ENCODE data around the gene POLR3GL. TPM values are rescaled to one million over a fixed set of nuclear protein-coding genes. Genes with fewer than 3 reads are reported as not detected.
"Not testable (repeated sequence)": the region's sequence is repeated elsewhere in the genome, so short reads cannot be mapped to it uniquely, and the experiment has no call there.

POLR3GL gene, protein sequence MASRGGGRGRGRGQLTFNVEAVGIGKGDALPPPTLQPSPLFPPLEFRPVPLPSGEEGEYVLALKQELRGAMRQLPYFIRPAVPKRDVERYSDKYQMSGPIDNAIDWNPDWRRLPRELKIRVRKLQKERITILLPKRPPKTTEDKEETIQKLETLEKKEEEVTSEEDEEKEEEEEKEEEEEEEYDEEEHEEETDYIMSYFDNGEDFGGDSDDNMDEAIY
- 10 to 100 TPM; 33.7 to 40.0 (median 36.1) TPM for polyA plus RNA-seq (ENCODE audit: insufficient read length in 4 of 4)

DNA sequence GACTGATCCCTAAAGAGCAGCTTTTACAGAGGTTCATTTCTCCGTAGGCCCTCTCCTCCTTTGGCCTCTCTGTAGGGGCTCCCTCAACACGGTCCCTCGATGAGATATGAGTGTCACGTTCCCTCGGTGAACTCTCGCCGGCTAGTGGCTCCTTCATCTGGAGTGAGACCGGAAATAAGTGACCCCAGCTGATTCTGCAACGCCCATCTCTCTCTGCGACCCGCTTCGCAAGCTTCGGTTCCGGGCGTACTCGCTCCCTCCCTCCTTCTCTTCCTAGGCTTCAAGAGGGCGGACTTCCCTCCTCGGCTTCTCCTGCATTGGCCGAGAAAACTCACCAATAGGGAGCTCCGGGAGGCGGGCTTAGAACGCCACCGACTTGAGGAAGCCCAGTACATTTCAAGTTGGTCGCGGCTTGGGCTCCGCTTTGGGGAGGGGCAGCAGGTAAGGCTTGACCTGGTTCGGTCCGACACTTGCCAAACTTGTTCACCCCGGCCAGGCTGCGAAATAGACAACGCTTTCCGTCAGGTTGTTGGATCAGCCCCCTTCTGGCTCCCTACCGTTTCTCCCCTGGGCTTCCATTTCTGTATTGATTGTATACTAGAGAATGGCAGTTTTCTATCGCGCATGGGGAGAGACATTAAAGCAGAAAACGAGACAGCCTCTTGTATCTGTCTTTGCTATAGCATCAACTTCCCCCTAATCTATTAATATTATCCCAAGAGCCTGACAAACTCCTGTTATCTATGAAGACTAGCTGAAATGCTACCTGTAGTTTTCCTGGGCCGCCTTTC, at the start of gene POLR3GL, which contains the start of gene ANKRD34A:
Gene POLR3GL (plus strand): TSS at position 363 of the 791 bp plus-strand sequence. CDS start 10,176 bp downstream, outside the sequence.
Gene ANKRD34A (minus strand): TSS at position 248 of the 791 bp plus-strand sequence. CDS start 2,816 bp downstream, outside the sequence.
- peak; percentile 87 to 95 (median 95) for DNase-seq (ENCODE audit: low read depth in 4 of 4, low spot score in 3 of 4)

DNA sequence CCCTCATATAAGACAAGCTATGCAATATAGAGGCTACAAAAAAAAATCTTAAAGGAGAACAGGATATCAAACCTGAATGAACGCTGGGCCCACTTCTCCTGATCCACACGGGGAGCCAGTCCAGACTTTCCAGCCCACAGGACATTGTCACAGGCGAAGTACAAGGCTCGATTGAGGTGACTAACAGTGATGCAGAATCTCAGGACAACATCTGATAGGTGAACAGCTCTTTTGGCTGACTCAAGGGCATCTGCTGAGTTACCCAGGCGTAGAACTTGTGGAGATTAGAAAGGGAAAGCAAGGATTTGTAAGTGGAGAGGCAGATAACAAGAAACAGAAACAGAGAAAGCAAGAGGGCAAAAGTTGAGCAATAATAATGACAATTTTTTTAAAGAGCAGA, 47.7 kb upstream of the POLR3GL start:
- DNase-seq (ENCODE audit: low read depth in 4 of 4, low spot score in 3 of 4): no peak

DNA sequence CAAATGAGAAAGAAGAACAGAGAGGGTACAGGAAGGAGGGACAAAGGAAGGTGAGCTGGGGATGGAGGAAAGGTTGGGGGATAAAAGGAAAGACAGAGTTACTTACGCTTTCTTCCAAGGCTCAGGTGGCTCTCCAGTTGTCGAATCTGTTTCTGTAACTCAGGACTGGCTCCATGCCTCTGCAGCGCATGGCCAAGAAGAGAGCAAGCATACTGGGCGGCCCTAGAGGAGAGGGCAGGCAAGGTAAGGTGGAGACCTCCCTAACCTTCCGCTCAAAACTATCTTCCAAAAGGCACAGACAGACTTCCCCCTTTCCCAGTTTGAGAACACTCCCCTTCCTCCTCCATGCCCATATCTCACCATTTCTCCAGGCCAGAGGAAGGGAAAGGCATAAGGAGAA, 46.9 kb upstream of the POLR3GL start:
- DNase-seq (ENCODE audit: low read depth in 4 of 4, low spot score in 3 of 4): no peak

DNA sequence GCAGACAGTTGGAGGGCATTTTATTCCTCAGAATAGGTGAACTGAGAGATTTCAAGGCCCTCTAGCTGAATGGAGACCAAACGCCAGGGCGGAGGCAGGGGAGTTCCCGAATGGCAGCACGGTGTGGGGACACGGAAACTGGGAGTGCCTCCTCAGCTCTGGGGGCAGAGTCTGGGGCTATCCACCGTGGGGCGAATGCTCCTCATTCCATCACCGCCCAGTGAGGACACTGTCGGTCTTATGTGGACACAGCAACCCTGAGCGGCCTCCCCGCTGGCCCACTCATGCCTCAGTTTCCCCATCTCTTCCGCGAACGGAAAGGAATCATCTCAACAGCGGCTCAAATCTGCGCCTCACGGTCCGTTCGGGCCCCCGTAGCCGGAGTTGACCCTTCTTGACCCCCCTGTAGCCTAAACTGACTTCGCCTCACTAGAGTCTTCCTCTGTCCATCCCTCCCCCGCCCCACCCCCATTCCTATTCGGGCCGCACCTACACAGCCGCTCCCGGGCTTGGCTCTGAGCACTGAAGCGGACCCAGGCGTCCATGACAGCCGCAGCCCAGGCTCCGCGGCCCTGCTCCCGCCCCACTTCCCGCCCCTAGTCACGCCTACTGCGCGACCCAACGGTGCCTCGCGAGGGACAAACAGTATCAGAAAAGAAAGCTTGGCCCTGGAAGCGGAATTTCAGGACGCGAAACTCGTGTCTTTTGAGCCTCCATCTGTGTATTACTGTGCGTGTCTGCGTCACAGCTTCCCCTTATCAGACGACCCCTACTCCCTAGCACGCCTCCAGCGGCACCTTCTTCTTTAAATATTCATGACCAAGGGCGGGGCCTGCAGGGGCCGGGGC, 46.1 kb upstream of the POLR3GL start, which contains the start of gene PEX11B:
Gene PEX11B (minus strand): TSS at position 574 of the 848 bp plus-strand sequence. CDS start 29 bp downstream, at position 545.
- peak; percentile 84 to 87 (median 86) for DNase-seq (ENCODE audit: low read depth in 4 of 4, low spot score in 3 of 4)

DNA sequence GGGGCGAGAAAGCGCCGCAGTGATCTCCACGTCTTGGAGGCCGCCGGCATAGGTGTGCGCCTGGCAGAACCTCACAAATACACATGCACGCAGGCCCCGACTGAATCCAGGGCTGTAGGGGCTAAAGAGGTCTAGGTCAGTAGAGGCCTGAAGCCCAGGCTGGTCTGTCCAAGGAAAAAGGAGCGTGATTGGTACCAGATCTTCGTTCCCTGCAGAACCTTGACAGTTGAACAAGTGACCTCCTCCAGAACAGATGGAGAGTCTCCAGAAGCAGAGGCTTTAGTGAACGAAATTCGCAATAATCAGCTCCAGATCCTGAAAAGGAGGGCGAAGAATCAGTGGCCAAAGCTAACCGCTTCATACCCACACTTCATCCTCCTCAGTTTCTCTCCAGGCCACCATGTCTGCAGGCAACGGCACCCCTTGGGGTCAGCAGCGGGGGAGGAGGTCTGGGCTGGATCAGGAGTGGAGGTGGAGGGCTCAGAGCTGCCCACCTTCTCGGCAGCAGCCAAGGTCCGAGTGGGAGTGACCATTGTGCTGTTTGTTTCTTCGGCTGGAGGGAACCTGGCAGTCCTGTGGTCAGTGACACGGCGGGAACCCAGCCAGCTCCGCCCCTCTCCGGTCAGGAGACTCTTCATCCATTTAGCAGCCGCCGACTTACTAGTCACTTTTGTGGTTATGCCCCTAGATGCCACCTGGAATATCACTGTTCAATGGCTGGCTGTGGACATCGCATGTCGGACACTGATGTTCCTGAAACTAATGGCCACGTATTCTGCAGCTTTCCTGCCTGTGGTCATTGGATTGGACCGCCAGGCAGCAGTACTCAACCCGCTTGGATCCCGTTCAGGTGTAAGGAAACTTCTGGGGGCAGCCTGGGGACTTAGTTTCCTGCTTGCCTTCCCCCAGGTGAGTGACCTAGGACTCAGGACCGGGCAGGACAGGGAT, 45.2 kb upstream of the POLR3GL start:
- no peak for DNase-seq (ENCODE audit: low read depth in 4 of 4, low spot score in 3 of 4)

DNA sequence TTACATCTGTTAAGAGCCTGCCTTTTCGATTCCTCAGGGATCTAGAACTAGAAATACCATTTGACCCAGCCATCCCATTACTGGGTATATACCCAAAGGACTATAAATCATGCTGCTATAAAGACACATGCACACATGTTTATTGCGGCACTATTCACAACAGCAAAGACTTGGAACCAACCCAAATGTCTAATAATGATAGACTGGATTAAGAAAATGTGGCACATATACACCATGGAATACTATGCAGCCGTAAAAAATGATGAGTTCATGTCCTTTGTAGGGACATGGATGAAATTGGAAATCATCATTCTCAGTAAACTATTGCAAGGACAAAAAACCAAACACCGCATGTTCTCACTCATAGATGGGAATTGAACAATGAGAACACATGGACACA, 44.2 kb upstream of the POLR3GL start:
- DNase-seq (ENCODE audit: low read depth in 4 of 4, low spot score in 3 of 4): not testable (repeated sequence)

DNA sequence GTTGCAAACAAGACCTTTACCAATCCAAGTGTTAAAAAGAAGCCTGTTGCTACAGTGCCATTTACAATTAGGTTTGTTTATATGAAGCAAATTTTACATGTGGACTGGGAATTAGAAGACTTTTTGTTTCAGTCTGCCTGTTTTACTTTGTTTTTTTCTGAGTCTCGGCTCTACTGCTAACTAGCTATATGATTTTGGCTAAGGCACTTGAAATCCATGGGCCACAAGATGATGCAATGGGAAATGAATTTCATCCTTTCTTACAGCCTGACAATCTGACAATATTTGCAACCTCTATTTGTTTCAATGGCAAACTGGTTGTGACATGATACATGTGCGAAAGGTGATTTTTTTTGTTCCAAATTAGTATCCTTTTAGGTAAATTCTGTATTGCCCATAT, 42.2 kb upstream of the POLR3GL start:
- DNase-seq (ENCODE audit: low read depth in 4 of 4, low spot score in 3 of 4): no peak

- DNase-seq (ENCODE audit: low read depth in 4 of 4, low spot score in 3 of 4): no peak
These were observed 37.8 kb upstream of the POLR3GL start for GRCh38 chr1:145926686-145927062.

- DNase-seq (ENCODE audit: low read depth in 4 of 4, low spot score in 3 of 4): peak; percentile 89 to 99 (median 98)
These were observed 37.2 kb upstream of the POLR3GL start, which contains the start of gene RBM8A for GRCh38 chr1:145927063-145927886. Gene RBM8A (minus strand): TSS chr1:145927484. CDS start chr1:145927426, 58 bp downstream.

GRCh38 chr1:145927916-145928643, 36.4 kb upstream of the POLR3GL start:
- no peak for DNase-seq (ENCODE audit: low read depth in 4 of 4, low spot score in 3 of 4)

- DNase-seq (ENCODE audit: low read depth in 4 of 4, low spot score in 3 of 4): not testable (repeated sequence)
These were observed 31.9 kb upstream of the POLR3GL start for GRCh38 chr1:145932522-145933009.

- no peak for DNase-seq (ENCODE audit: low read depth in 4 of 4, low spot score in 3 of 4)
These were observed 28.8 kb upstream of the POLR3GL start for GRCh38 chr1:145935708-145936107.

GRCh38 chr1:145936247-145936646, 28.2 kb upstream of the POLR3GL start:
- no peak for DNase-seq (ENCODE audit: low read depth in 4 of 4, low spot score in 3 of 4)

DNA sequence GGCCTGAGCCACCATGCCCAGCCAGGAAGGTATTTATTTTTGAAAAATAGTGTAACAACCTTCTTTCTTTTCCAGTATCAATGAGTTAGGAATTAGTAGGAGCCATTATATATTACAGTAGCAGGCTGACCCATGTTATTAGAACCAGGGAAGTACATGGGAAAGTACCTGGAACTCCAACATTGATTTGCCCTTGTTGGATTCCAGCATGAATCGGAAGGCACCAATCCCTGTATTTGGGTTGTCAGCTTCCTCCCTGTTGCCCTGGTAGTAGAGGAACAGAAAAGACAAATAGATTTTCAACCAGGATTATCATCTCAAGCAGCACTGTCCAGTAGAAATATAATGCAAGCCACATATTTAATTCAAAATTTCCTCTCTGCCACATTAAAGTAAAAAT, 27.1 kb upstream of the POLR3GL start:
- no peak for DNase-seq (ENCODE audit: low read depth in 4 of 4, low spot score in 3 of 4)

DNA sequence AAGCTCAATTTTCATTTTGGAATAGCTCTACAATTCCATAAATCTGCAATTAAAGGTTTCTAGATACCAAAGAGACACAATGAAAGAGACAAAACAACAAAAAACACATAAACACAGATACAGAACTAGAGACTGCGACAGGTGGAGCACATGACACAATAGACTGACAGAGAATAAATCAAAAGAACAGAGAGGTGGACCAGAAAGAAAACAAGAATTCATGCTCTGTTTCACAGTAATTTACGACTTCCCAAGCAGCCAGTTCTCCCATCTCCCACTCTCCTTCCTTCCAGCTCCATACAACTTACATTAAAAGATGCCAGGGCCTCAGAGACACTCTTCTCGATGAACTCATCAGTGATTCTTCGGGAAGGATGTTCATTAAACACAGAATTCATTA, 22.1 kb upstream of the POLR3GL start:
- no peak for DNase-seq (ENCODE audit: low read depth in 4 of 4, low spot score in 3 of 4)

- DNase-seq (ENCODE audit: low read depth in 4 of 4, low spot score in 3 of 4): no peak
These were observed 21.6 kb upstream of the POLR3GL start for GRCh38 chr1:145942871-145943270.

DNA sequence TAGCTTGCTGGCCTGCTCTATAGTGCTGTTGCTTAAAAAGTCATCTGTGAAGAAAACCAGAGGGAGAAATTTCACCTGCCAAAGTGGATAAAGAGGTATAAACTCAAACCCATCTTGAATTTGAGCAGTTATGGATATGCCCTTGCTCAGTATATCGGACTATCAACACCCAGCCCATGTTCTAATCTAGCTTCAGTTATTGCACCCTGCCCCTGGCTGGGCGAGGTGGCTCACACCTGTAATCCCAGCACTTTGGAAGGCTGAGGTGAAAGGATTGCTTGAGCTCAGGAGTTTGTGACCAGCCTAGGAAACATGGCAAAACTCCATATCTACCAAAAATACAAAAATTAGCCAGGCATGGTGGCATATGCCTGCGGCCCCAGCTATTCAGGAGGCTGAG, 20.0 kb upstream of the POLR3GL start:
- DNase-seq (ENCODE audit: low read depth in 4 of 4, low spot score in 3 of 4): no peak

DNA sequence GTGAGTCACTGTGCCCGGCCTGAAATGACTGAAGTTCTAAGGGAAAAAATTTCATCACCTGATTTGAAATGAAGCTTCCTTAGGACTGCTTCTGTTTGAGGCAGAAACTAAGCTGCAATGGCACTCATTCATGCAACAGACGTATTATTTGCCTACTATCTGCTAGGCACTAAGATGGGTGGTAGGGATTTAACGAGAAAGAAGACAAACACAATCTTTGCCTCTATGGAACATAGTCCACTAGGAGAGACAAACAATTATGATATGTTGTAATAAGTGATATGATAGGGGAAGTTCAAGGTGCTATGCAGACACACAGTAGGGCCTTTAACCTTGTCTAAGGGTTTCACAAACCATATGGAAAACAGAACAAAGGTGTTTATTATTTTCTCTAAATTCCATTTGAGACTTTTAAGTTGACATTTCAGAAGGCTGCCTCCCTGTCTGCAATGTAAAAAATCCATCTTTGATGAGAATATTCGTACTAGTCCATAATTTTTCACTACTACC, 18.0 kb upstream of the POLR3GL start:
- no peak for DNase-seq (ENCODE audit: low read depth in 4 of 4, low spot score in 3 of 4)

All from right renal pelvis (tissue), 4 donors.